Activated T-cell treated with anti-CD3 and anti-CD28 coated beads, Interleukin-2, amount 50 U/mL, for 72 hours (primary cell): ENCODE results near the gene ZFR. TPM values are rescaled to one million over a fixed set of nuclear protein-coding genes. Genes with fewer than 3 reads are reported as not detected.

Experiments
- total RNA-seq, 2 donors: library from RNA; stranded (reverse); gene quantifications; one replicate each; pipeline ENCODE4 v1.2.3, GENCODE V29; 2022

Gene ZFR
- total RNA-seq, 2 donors from 2014 or later: 82.7 to 85.8 TPM

Other genes with a start within 250 kb of the ZFR start
- 10 to 100 TPM; 22.1 to 23.5 TPM for gene MTMR12, start 131.8 kb downstream of the ZFR start, total RNA-seq
- 100 to 1,000 TPM; 362 to 383 TPM for gene SUB1, start 140.8 kb upstream of the ZFR start, total RNA-seq